K562 (cell line): ENCODE data around the gene CPED1. TPM values are rescaled to one million over a fixed set of nuclear protein-coding genes. Genes with fewer than 3 reads are reported as not detected.

Source experiments
- ATAC-seq: fragments of 200-7000 bp; cut with Tn5 transposase; 3 replicates; pipeline ENCODE4 v1.9.1; 2020; ENCODE audit warnings: moderate library complexity
- BruUV-seq: library from RNA; stranded (reverse); fragments of 400-500 nt; replicated peaks from 2 replicates; lab custom pipeline; 2021; lab: Mats Ljungman, UMichigan
- CTCF ChIA-PET: fragments of 300-600 bp; formaldehyde crosslinking; extraction: SDS; loops from one replicate; lab custom pipeline; 2021; ENCODE audit warnings: low intra/inter-chr PET ratio; lab: Yijun Ruan, JAX
- POLR2A ChIA-PET: fragments of 300-600, 350-650 bp; sonication (Branson Sonifier 250); formaldehyde crosslinking; extraction: SDS; loops from one replicate; lab custom pipeline; 2021; ENCODE audit warnings: antibody characterized with exemption, inconsistent platforms; lab: Yijun Ruan, JAX
- DNase-seq, 4 experiments: peaks; one replicate each; pipeline versions ENCODE4 v3.0.0 to v3.0.0-alpha.2; 2011 to 2018; ENCODE audit warnings: low spot score in 3 of 4, mixed read lengths in 3 of 4; ENCODE audit errors: extremely low read depth in 1 of 4
- FAIRE-seq: peaks from 2 replicates; lab custom pipeline; 2011; peaks lifted over from hg19 to GRCh38; lab: Jason Lieb, UNC
- H2AFZ ChIP-seq: 2 replicates; pipeline ENCODE4 v1.6.0; 2011; ENCODE audit warnings: low read depth, low read length, control low read depth, inconsistent platforms
- H3K27ac ChIP-seq: fragments of 200-600 bp; 3 replicates; pipeline ENCODE4 v1.8.0; 2011; ENCODE audit warnings: low read depth, mild to moderate bottlenecking, control low read depth, inconsistent platforms, low read length, moderate library complexity, mixed read lengths; ENCODE audit errors: extremely low read depth
- H3K27me3 ChIP-seq, 2 experiments: fragments of 300-600 bp in 1 of 2; 2 replicates in 1 of 2; 3 replicates in 1 of 2; pipeline versions ENCODE4 v1.6.0 to v1.8.0; 2011; ENCODE audit warnings: inconsistent platforms in 2 of 2, low read length in 2 of 2, mild to moderate bottlenecking in 1 of 2, mixed read lengths in 1 of 2, moderate library complexity in 1 of 2; ENCODE audit not compliant: control insufficient read depth in 2 of 2, insufficient read depth in 2 of 2
- H3K36me3 ChIP-seq: fragments of 300-600 bp; 3 replicates; pipeline ENCODE4 v1.8.0; 2011; ENCODE audit warnings: mild to moderate bottlenecking, low read length, inconsistent platforms; ENCODE audit not compliant: control insufficient read depth, insufficient read depth
- H3K4me1 ChIP-seq, 2 experiments: fragments of 200-600 bp in 1 of 2; replicated peaks in 1 of 2; 2 replicates in 1 of 2; 3 replicates in 1 of 2; pipeline versions ENCODE4 v1.5.1 to v1.8.0; 2011; ENCODE audit warnings: inconsistent platforms in 2 of 2, low read length in 2 of 2, mild to moderate bottlenecking in 1 of 2, mixed read lengths in 1 of 2, moderate library complexity in 1 of 2; ENCODE audit not compliant: control insufficient read depth in 2 of 2, insufficient read depth in 2 of 2
- H3K4me2 ChIP-seq: 2 replicates; pipeline ENCODE4 v1.6.1; 2011; ENCODE audit warnings: low read length, control low read depth, inconsistent platforms, mixed read lengths; ENCODE audit not compliant: insufficient read depth
- H3K4me3 ChIP-seq: fragments of 200-600 bp; sonication (generic), shearing (Covaris generic); 2 replicates; pipeline ENCODE4 v1.5.1; 2016; ENCODE audit warnings: control low read depth, inconsistent platforms
- H3K79me2 ChIP-seq: fragments of 200-600 bp; 3 replicates; pipeline ENCODE4 v1.8.0; 2011; ENCODE audit warnings: low read length, inconsistent platforms; ENCODE audit not compliant: control insufficient read depth, insufficient read depth
- H3K9ac ChIP-seq, 2 experiments: 2 replicates each; pipeline versions ENCODE4 v1.6.0 to v1.6.1; 2011; ENCODE audit warnings: low read depth in 2 of 2, low read length in 2 of 2, control low read depth in 1 of 2, inconsistent platforms in 1 of 2, mild to moderate bottlenecking in 1 of 2, mixed read lengths in 1 of 2; ENCODE audit not compliant: insufficient read depth in 1 of 2
- H3K9me1 ChIP-seq: one replicate; pipeline ENCODE4 v1.6.0; 2011; ENCODE audit warnings: inconsistent platforms, mild to moderate bottlenecking, low read length, moderate library complexity; ENCODE audit not compliant: control insufficient read depth, insufficient read depth
- H3K9me3 ChIP-seq: replicated peaks from 2 replicates; pipeline ENCODE4 v1.5.1; 2011; ENCODE audit warnings: low read depth, low read length, inconsistent platforms; ENCODE audit not compliant: control insufficient read depth, insufficient read depth
- H4K20me1 ChIP-seq: replicated peaks from 2 replicates; pipeline ENCODE4 v1.6.1; 2011; ENCODE audit warnings: low read length, inconsistent platforms, mixed read lengths; ENCODE audit not compliant: control insufficient read depth, insufficient read depth
- BACH1 ChIP-seq: fragments of 200-800 bp; sonication (Bioruptor generic); IDR thresholded peaks from 2 replicates; pipeline ENCODE4 v1.6.1; 2016; ENCODE audit warnings: missing genetic modification characterization, missing compliant biosample characterization
- CREB5 ChIP-seq: fragments of 250-450 bp; sonication (Bioruptor Pico); IDR thresholded peaks from 2 replicates; pipeline ENCODE4 v1.5.0; 2020; ENCODE audit warnings: mild to moderate bottlenecking
- E2F4 ChIP-seq: sonication (generic); formaldehyde crosslinking; IDR thresholded peaks from 2 replicates; pipeline ENCODE4 v1.8.0; 2022; ENCODE audit warnings: mild to moderate bottlenecking, low read depth, missing genetic modification reagents
- ELK3 ChIP-seq: fragments of 450-650 bp; formaldehyde crosslinking; IDR thresholded peaks from 2 replicates; pipeline ENCODE4 v1.4.0; 2020; ENCODE audit warnings: mild to moderate bottlenecking
- ETS1 ChIP-seq: conservative IDR thresholded peaks from 2 replicates; pipeline ENCODE4 v1.6.1; 2011; ENCODE audit warnings: low read depth, mild to moderate bottlenecking, low read length; ENCODE audit not compliant: control insufficient read depth
- FOXP1 ChIP-seq: sonication (generic); formaldehyde crosslinking; IDR thresholded peaks from 2 replicates; pipeline ENCODE4 v1.8.0; 2022; ENCODE audit warnings: mild to moderate bottlenecking, missing genetic modification reagents
- KDM5B ChIP-seq: fragments of 200-600 bp; sonication (generic); IDR thresholded peaks from 2 replicates; pipeline ENCODE4 v1.6.1; 2012; ENCODE audit warnings: low read depth, mild to moderate bottlenecking, moderate library complexity, low read length, control low read depth, inconsistent platforms; ENCODE audit not compliant: insufficient replicate concordance
- MAFF ChIP-seq: IDR thresholded peaks from 2 replicates; pipeline ENCODE4 v1.6.1; 2012; ENCODE audit warnings: low read length, improper control_type of control experiment
- MXD1 ChIP-seq: fragments of 250-450 bp; sonication (Bioruptor Pico); IDR thresholded peaks from 2 replicates; pipeline ENCODE4 v1.8.0; 2021; ENCODE audit warnings: borderline replicate concordance, mild to moderate bottlenecking, moderate library complexity; ENCODE audit not compliant: poor library complexity, severe bottlenecking
- PTRF ChIP-seq: fragments of 450-650 bp; IDR thresholded peaks from 2 replicates; pipeline ENCODE4 v1.6.1; 2016; ENCODE audit warnings: mild to moderate bottlenecking, missing genetic modification characterization, missing compliant biosample characterization
- SNAPC5 ChIP-seq: fragments of 250-450 bp; sonication (Bioruptor Pico); IDR thresholded peaks from 2 replicates; pipeline ENCODE4 v1.8.0; 2021; ENCODE audit warnings: moderate library complexity, mild to moderate bottlenecking, inconsistent platforms
- TRIM24 ChIP-seq, 2 experiments: fragments of 450-650 bp; IDR thresholded peaks; 2 replicates each; pipeline ENCODE4 v1.6.1; 2016
- TRIM28 ChIP-seq: fragments of 450-650 bp; IDR thresholded peaks from 2 replicates; pipeline ENCODE4 v1.6.1; 2017
- ZKSCAN8 ChIP-seq: fragments of 200-800 bp; sonication (Bioruptor generic); IDR thresholded peaks from 2 replicates; pipeline ENCODE4 v1.6.1; 2016; ENCODE audit warnings: missing genetic modification characterization, missing compliant biosample characterization
- ZNF76 ChIP-seq: fragments of 250-450 bp; sonication (Bioruptor Pico); IDR thresholded peaks from 2 replicates; pipeline ENCODE4 v1.4.0; 2020; ENCODE audit warnings: mild to moderate bottlenecking, moderate library complexity, borderline replicate concordance
- WGBS: fragments of 100-300 bp; shearing (Covaris generic); methylation state at CpG from one replicate; pipeline ENCODE4 v1.1.6; 2016; ENCODE audit warnings: low coverage, mixed read lengths; ENCODE audit not compliant: insufficient coverage; ENCODE audit errors: missing lambda C conversion rate; 5-methylcytosine and 5-hydroxymethylcytosine counted together
- in situ Hi-C: fragments of 300-500 bp; cut with MboI; formaldehyde crosslinking; loops from 4 replicates; pipeline ENCODE4 v1.15.0; 2018; ENCODE audit warnings: inconsistent platforms, mixed read lengths
- intact Hi-C: fragments of 100-400 bp; cut with micrococcal nuclease; formaldehyde crosslinking; loops from 2 replicates; pipeline ENCODE4 v1.14.2; 2022
- polyA plus RNA-seq, 8 experiments: library from polyadenylated mRNA; depleted of rRNA in 4 of 8; stranded (reverse) in 5 of 8; unstranded in 3 of 8; fragments of >200 nt; fragmentation: Nextera tagmentation in 2 of 8; fragmentation: Illumina TruSeq in 1 of 8; extraction: Ambion mirVana in 2 of 8; extraction: Trizol in 1 of 8; gene quantifications; 2 replicates each; pipeline versions ENCODE4 v1.2.1 to v1.2.3, GENCODE V29; 2011 to 2014; ENCODE audit warnings: inconsistent platforms in 1 of 8, missing spikeins in 1 of 8
- total RNA-seq, 7 experiments: library from RNA; depleted of rRNA in 6 of 7; stranded (reverse); fragments of >200 nt in 6 of 7; fragmentation: Illumina TruSeq in 2 of 7; extraction: Trizol in 2 of 7; gene quantifications; 2 replicates each; pipeline versions ENCODE4 v1.2.1 to v1.2.3, GENCODE V29; 2011 to 2021; ENCODE audit warnings: low replicate concordance in 1 of 7

The CPED1 gene
- total and polyA plus RNA-seq, 9 of the 15 experiments (the other 6 are each of a cell fraction or from before 2014, with no cell fraction given): 195 to 393 (median 290) TPM

- TF ChIP-seq MAFF: no peak
- no peak for TF ChIP-seq ZNF76 (CRISPR knock-in tag)
- no peak for TF ChIP-seq TRIM28
- TF ChIP-seq E2F4 (CRISPR knock-in tag): no peak
- no peak for TF ChIP-seq CREB5 (CRISPR knock-in tag)
Observed at GRCh38 chr7:121158665-121159064, 170.2 kb downstream of the CPED1 start (continued).

GRCh38 chr7:121159553-121159952 is 171.0 kb downstream of the CPED1 start:
- ChIA-PET POLR2A (interaction anchor here (1.6 to 1.9 kb wide), 2 partner anchors 10 to 209 kb away, joined by 4 to 5 read pairs; partner anchors contain the start of gene ING3), CTCF (interaction anchor here (0.5 kb wide), 1 partner anchor 25 kb away, joined by 3 read pairs; no protein-coding TSS in a partner anchor)
- 57% methylated on average over 3 of the region's 3 CpGs for WGBS
- Histone ChIP-seq H3K27ac (peak overlapping the region; percentile 28; the same call in 1 of the 3 replicates), H3K4me3 (no peak overlapping the region), H4K20me1 (no peaks in the 10 kb centered on the region), H3K9me3 (no peaks in the 10 kb centered on the region), H3K4me2 (no peak overlapping the region), H3K9me1 (no peaks in the 10 kb centered on the region), H3K79me2 (peaks cover 12% of the 10 kb centered on the region; the same call in 2 of the 3 replicates), H3K4me1 (peaks cover 0 to 9% of the 10 kb centered on the region in 2 experiments; a peak in 2 of 5 replicates), H3K36me3 (peaks cover 88% of the 10 kb centered on the region), H3K27me3 (no peaks in the 10 kb centered on the region), H3K9ac (no peak overlapping the region), H2AFZ (no peak overlapping the region)
- DNase-seq (no peak), ATAC-seq (no peak), FAIRE-seq (no peak)
- in situ Hi-C loops: no loop called here
- intact Hi-C loops: no loop called here
- BruUV-seq: no TSS peak
- TF ChIP-seq ELK3 (CRISPR knock-in tag): peak; percentile 37; the same call in 1 of the 2 replicates
- no peak for TF ChIP-seq KDM5B
- TF ChIP-seq ETS1: no peak
- TF ChIP-seq PTRF: peak; percentile 61; the same call in 1 of the 2 replicates
- no peak for TF ChIP-seq BACH1
- TF ChIP-seq TRIM24 (IDR thresholded peaks at IDR 0.05): no peak
- TF ChIP-seq SNAPC5: 0 out of 2 replicates have a peak, but pooled peaks have one; percentile 34
- no peak for TF ChIP-seq ZKSCAN8 (CRISPR knock-in tag)
- TF ChIP-seq MXD1 (CRISPR knock-in tag): no peak
- TF ChIP-seq FOXP1 (CRISPR knock-in tag): no peak
